HepG2 (cell line): ENCODE measurements around the gene DNAJC15. TPM values are rescaled to one million over a fixed set of nuclear protein-coding genes. Genes with fewer than 3 reads are reported as not detected.

ENCODE experiments used
- ATAC-seq: fragments of 200-7000 bp; cut with Tn5 transposase; 3 replicates; pipeline ENCODE4 v1.9.1; 2020; ENCODE audit warnings: mild to moderate bottlenecking, moderate library complexity
- BruUV-seq: library from RNA; stranded (reverse); fragments of 400-500 nt; replicated peaks from 2 replicates; lab custom pipeline; 2021; lab: Mats Ljungman, UMichigan
- CTCF ChIA-PET: fragments of 300-600 bp; formaldehyde crosslinking; extraction: SDS; loops from one replicate; lab custom pipeline; 2021; ENCODE audit warnings: low total read pairs, inconsistent platforms, low intra/inter-chr PET ratio; lab: Yijun Ruan, JAX
- POLR2A ChIA-PET: fragments of 350-600 bp; sonication (Branson Sonifier 250); formaldehyde crosslinking; loops from one replicate; lab custom pipeline; 2020; ENCODE audit warnings: antibody characterized with exemption, inconsistent platforms; lab: Yijun Ruan, JAX
- DNase-seq: peaks from one replicate; pipeline ENCODE4 v3.0.0-alpha.2; 2015; ENCODE audit warnings: low spot score
- FAIRE-seq: peaks from 3 replicates; lab custom pipeline; 2011; peaks lifted over from hg19 to GRCh38; lab: Jason Lieb, UNC
- H2AFZ ChIP-seq: one replicate; pipeline ENCODE4 v1.6.1; 2011; ENCODE audit warnings: low read length, inconsistent platforms
- H3K27ac ChIP-seq: fragments of 300-600 bp; 3 replicates; pipeline ENCODE4 v1.8.0; 2011; ENCODE audit warnings: mixed run types, mild to moderate bottlenecking, mixed read lengths, low read length, inconsistent platforms; ENCODE audit not compliant: insufficient read depth; ENCODE audit errors: extremely low read length
- H3K27me3 ChIP-seq, 2 experiments: fragments of 200-600 bp in 1 of 2; 2 replicates in 1 of 2; 3 replicates in 1 of 2; pipeline versions ENCODE4 v1.6.0 to v1.8.0; 2011; ENCODE audit warnings: low read length in 2 of 2, mild to moderate bottlenecking in 2 of 2, moderate library complexity in 2 of 2, inconsistent platforms in 1 of 2; ENCODE audit not compliant: insufficient read depth in 2 of 2, control insufficient read depth in 1 of 2
- H3K36me3 ChIP-seq, 2 experiments: fragments of 200-600 bp in 1 of 2; replicated peaks in 1 of 2; 2 replicates in 1 of 2; 3 replicates in 1 of 2; pipeline versions ENCODE4 v1.5.1 to v1.8.0; 2011; ENCODE audit warnings: low read length in 2 of 2, inconsistent platforms in 1 of 2; ENCODE audit not compliant: insufficient read depth in 2 of 2, control insufficient read depth in 1 of 2
- H3K4me1 ChIP-seq: 2 replicates; pipeline ENCODE4 v1.5.1; 2012; ENCODE audit warnings: low read length, inconsistent platforms; ENCODE audit not compliant: insufficient read depth
- H3K4me2 ChIP-seq: 2 replicates; pipeline ENCODE4 v1.6.0; 2011; ENCODE audit warnings: low read depth, low read length, inconsistent platforms
- H3K4me3 ChIP-seq, 3 experiments: fragments of 200-600 bp in 1 of 3; sonication (generic), shearing (Covaris generic) in 1 of 3; replicated peaks in 1 of 3; 2 replicates each; pipeline ENCODE4 v1.5.1; 2011 to 2016; ENCODE audit warnings: low read length in 3 of 3, inconsistent platforms in 2 of 3, low read depth in 2 of 3, mild to moderate bottlenecking in 2 of 3, control low read depth in 1 of 3, mixed read lengths in 1 of 3; ENCODE audit not compliant: insufficient read depth in 1 of 3
- H3K79me2 ChIP-seq: one replicate; pipeline ENCODE4 v1.6.1; 2011; ENCODE audit warnings: low read length, inconsistent platforms; ENCODE audit not compliant: insufficient read depth
- H3K9ac ChIP-seq: 2 replicates; pipeline ENCODE4 v1.6.0; 2011; ENCODE audit warnings: mild to moderate bottlenecking, low read depth, low read length, inconsistent platforms; ENCODE audit not compliant: insufficient read depth
- H3K9me3 ChIP-seq: 2 replicates; pipeline ENCODE4 v1.5.1; 2012; ENCODE audit warnings: mild to moderate bottlenecking, low read length
- H4K20me1 ChIP-seq: 2 replicates; pipeline ENCODE4 v1.6.0; 2011; ENCODE audit warnings: inconsistent platforms, mild to moderate bottlenecking, low read length, moderate library complexity; ENCODE audit not compliant: insufficient read depth
- AGO1 ChIP-seq: fragments of 200-400 bp; formaldehyde crosslinking; IDR thresholded peaks from 2 replicates; pipeline ENCODE4 v1.6.1; 2017; ENCODE audit warnings: mild to moderate bottlenecking, low read depth, low read length, moderate library complexity; ENCODE audit not compliant: poor library complexity, severe bottlenecking
- CREM ChIP-seq, 2 experiments: sonication (generic) in 1 of 2; formaldehyde crosslinking in 1 of 2; IDR thresholded peaks; 2 replicates each; pipeline versions ENCODE4 v1.4.0 to v1.6.1; 2016 to 2020; ENCODE audit warnings: antibody characterized with exemption in 1 of 2, mild to moderate bottlenecking in 1 of 2, missing genetic modification reagents in 1 of 2
- JARID2 ChIP-seq: sonication (generic); formaldehyde crosslinking; IDR thresholded peaks from 2 replicates; pipeline ENCODE4 v1.8.1; 2023; ENCODE audit warnings: missing genetic modification reagents, inconsistent platforms; ENCODE audit not compliant: insufficient replicate concordance
- KLF9 ChIP-seq: IDR thresholded peaks from 2 replicates; pipeline ENCODE4 v1.6.1; 2016; ENCODE audit warnings: low read depth
- NFKBIZ ChIP-seq: IDR thresholded peaks from 2 replicates; pipeline ENCODE4 v1.6.1; 2018; ENCODE audit warnings: missing genetic modification reagents, missing compliant biosample characterization
- RBFOX2 ChIP-seq: fragments of 200-400 bp; formaldehyde crosslinking; IDR thresholded peaks from 2 replicates; pipeline ENCODE4 v1.6.1; 2017; ENCODE audit warnings: low read depth, mild to moderate bottlenecking, low read length
- SIX1 ChIP-seq: sonication (generic); formaldehyde crosslinking; IDR thresholded peaks from 2 replicates; pipeline ENCODE4 v1.4.0; 2020; ENCODE audit warnings: missing genetic modification reagents, borderline replicate concordance
- SP1 ChIP-seq, 2 experiments: fragments of 450-650 bp in 1 of 2; sonication (generic) in 1 of 2; formaldehyde crosslinking in 1 of 2; IDR thresholded peaks; 2 replicates each; pipeline versions ENCODE4 v1.4.0 to v1.6.1; 2016 to 2020; ENCODE audit warnings: missing genetic modification reagents in 1 of 2
- TAF15 ChIP-seq: fragments of 200-400 bp; formaldehyde crosslinking; IDR thresholded peaks from one replicate; pipeline ENCODE4 v1.6.1; 2018; ENCODE audit warnings: mild to moderate bottlenecking, low read depth, low read length; ENCODE audit not compliant: poor library complexity, severe bottlenecking
- TBP ChIP-seq: sonication (generic); formaldehyde crosslinking; IDR thresholded peaks from 2 replicates; pipeline ENCODE4 v1.5.0; 2020; ENCODE audit warnings: missing genetic modification reagents
- ZFY ChIP-seq: sonication (generic); formaldehyde crosslinking; IDR thresholded peaks from 2 replicates; pipeline ENCODE4 v1.4.0; 2020; ENCODE audit warnings: missing genetic modification reagents
- ZNF225 ChIP-seq: sonication (generic); formaldehyde crosslinking; IDR thresholded peaks from 2 replicates; pipeline ENCODE4 v1.4.0; 2020; ENCODE audit warnings: mild to moderate bottlenecking, missing genetic modification reagents
- ZNF552 ChIP-seq: sonication (generic); formaldehyde crosslinking; IDR thresholded peaks from 2 replicates; pipeline ENCODE4 v1.9.0; 2022; ENCODE audit warnings: missing genetic modification reagents, mild to moderate bottlenecking, borderline replicate concordance
- ZNF557 ChIP-seq: sonication (generic); formaldehyde crosslinking; IDR thresholded peaks from 2 replicates; pipeline ENCODE4 v1.4.0; 2020; ENCODE audit warnings: missing genetic modification reagents
- ZNF609 ChIP-seq: sonication (generic); formaldehyde crosslinking; IDR thresholded peaks from 2 replicates; pipeline ENCODE4 v1.4.0; 2020; ENCODE audit warnings: mild to moderate bottlenecking, missing genetic modification reagents, borderline replicate concordance
- ZNF619 ChIP-seq: sonication (generic); formaldehyde crosslinking; IDR thresholded peaks from 2 replicates; pipeline ENCODE4 v1.4.0; 2020; ENCODE audit warnings: mild to moderate bottlenecking, missing genetic modification reagents
- WGBS: methylation state at CpG from one replicate; pipeline ENCODE4 v1.1.6; 2017; ENCODE audit warnings: low lambda C conversion rate; 5-methylcytosine and 5-hydroxymethylcytosine counted together
- in situ Hi-C: cut with HindIII; loops from 2 replicates; pipeline ENCODE4 v1.10.0; 2017; ENCODE audit warnings: low pct_unique_long_range_greater_than_20kb; ENCODE audit not compliant: extremely low pct_ligation_motif_present
- intact Hi-C: fragments of 100-400 bp; cut with micrococcal nuclease; formaldehyde crosslinking; loops from one replicate; pipeline ENCODE4 v1.10.0; 2022; ENCODE audit not compliant: unreplicated experiment
- polyA plus RNA-seq, 8 experiments: library from polyadenylated mRNA; depleted of rRNA in 3 of 8; stranded (reverse) in 7 of 8; unstranded in 1 of 8; fragments of >200 nt; fragmentation: Illumina TruSeq in 4 of 8; extraction: Trizol in 4 of 8; gene quantifications; 2 replicates each; pipeline versions ENCODE4 v1.2.1 to v1.2.3, GENCODE V29; 2011 to 2016; ENCODE audit warnings: low read depth in 4 of 8, missing spikeins in 1 of 8, mixed read lengths in 1 of 8; ENCODE audit not compliant: insufficient read depth in 1 of 8
- total RNA-seq, 5 experiments: library from RNA; depleted of rRNA; stranded (reverse); fragments of >200 nt; fragmentation: Illumina TruSeq; extraction: Trizol; gene quantifications; 2 replicates each; pipeline ENCODE4 v1.2.3, GENCODE V29; 2016; ENCODE audit warnings: low read depth in 1 of 5

The DNAJC15 gene
- total and polyA plus RNA-seq, 2 of the 13 experiments (the other 11 are each of a cell fraction or from before 2014, with no cell fraction given), result 23.0 to 31.9 TPM

- Histone ChIP-seq H3K4me3 (peak overlapping the region in 1 of 3 experiments; percentile 74; a peak in 2 of 6 replicates), H4K20me1 (no peaks in the 10 kb centered on the region), H3K4me2 (peak overlapping the region; percentile 88), H3K79me2 (no peaks in the 10 kb centered on the region), H3K9me3 (no peaks in the 10 kb centered on the region), H2AFZ (peak overlapping the region; percentile 24), H3K27me3 (peaks cover 2 to 26% of the 10 kb centered on the region in 2 experiments), H3K4me1 (peaks cover 8% of the 10 kb centered on the region; the same call in 1 of the 2 replicates), H3K27ac (no peak overlapping the region), H3K36me3 (no peaks in the 10 kb centered on the region), H3K9ac (no peak overlapping the region)
- intact Hi-C loops, result no loop called here
- WGBS, result 40% methylated on average over 4 of the region's 4 CpGs
- TF ChIP-seq ZNF619 (CRISPR knock-in tag) (no peak), NFKBIZ (CRISPR knock-in tag) (no peak), SP1 (IDR thresholded peaks at IDR 0.05) (no peak), SP1 (CRISPR knock-in tag; IDR thresholded peaks at IDR 0.05) (no peak), ZNF557 (CRISPR knock-in tag) (no peak), RBFOX2 (no peak), TBP (CRISPR knock-in tag) (no peak), TAF15 (no peak), SIX1 (no peak), ZNF225 (CRISPR knock-in tag) (no peak), ZNF609 (CRISPR knock-in tag) (no peak), CREM (IDR thresholded peaks at IDR 0.05) (no peak), CREM (CRISPR knock-in tag; IDR thresholded peaks at IDR 0.05) (no peak), ZNF552 (CRISPR knock-in tag) (no peak), JARID2 (CRISPR knock-in tag) (no peak), KLF9 (CRISPR knock-in tag) (no peak), AGO1 (no peak), ZFY (CRISPR knock-in tag) (no peak)
- BruUV-seq, result no TSS peak
- POLR2A ChIA-PET, result no interaction called here
- FAIRE-seq (no peak), ATAC-seq (no peak), DNase-seq (no peak)
- CTCF ChIA-PET, result no interaction called here
- in situ Hi-C loops, result no loop called here
Observed at GRCh38 chr13:42992764-42993122, 30.6 kb upstream of the DNAJC15 start.
